ACC112 (cell line): ENCODE data around the gene LNX2.

ENCODE experiments used
- H2AFZ ChIP-seq: fragments of 200-600 bp; sonication (generic); one replicate; pipeline ENCODE4 v1.6.0; 2017; ENCODE audit warnings: antibody characterized with exemption, low read length; ENCODE audit not compliant: unreplicated experiment
- H3K27ac ChIP-seq: fragments of 200-600 bp; sonication (generic); 2 replicates; pipeline ENCODE4 v1.5.1; 2014; ENCODE audit warnings: low read depth, mild to moderate bottlenecking, antibody characterized with exemption, low read length, moderate library complexity
- H3K27me3 ChIP-seq: fragments of 200-600 bp; sonication (generic); 2 replicates; pipeline ENCODE4 v1.6.1; 2014; ENCODE audit warnings: mild to moderate bottlenecking, antibody characterized with exemption, low read length, moderate library complexity, mixed read lengths; ENCODE audit not compliant: insufficient read depth
- H3K36me3 ChIP-seq: fragments of 200-600 bp; sonication (generic); 2 replicates; pipeline ENCODE4 v1.6.1; 2016; ENCODE audit warnings: mild to moderate bottlenecking, antibody characterized with exemption, low read length, moderate library complexity, mixed read lengths; ENCODE audit not compliant: insufficient read depth
- H3K4me1 ChIP-seq: fragments of 200-600 bp; sonication (generic); one replicate; pipeline ENCODE4 v1.6.1; 2016; ENCODE audit warnings: low read length, mixed read lengths; ENCODE audit not compliant: insufficient read depth, unreplicated experiment, control insufficient read depth
- H3K4me3 ChIP-seq: fragments of 200-600 bp; sonication (generic); 2 replicates; pipeline ENCODE4 v1.5.1; 2014; ENCODE audit warnings: mild to moderate bottlenecking, low read depth, low read length
- H3K79me2 ChIP-seq: fragments of 200-600 bp; sonication (generic); one replicate; pipeline ENCODE4 v1.6.0; 2016; ENCODE audit warnings: low read length; ENCODE audit not compliant: control insufficient read depth, unreplicated experiment, insufficient read depth

Gene LNX2

GRCh38 chr13:27595055-27595811 is 25.1 kb downstream of the LNX2 start:
- Histone ChIP-seq H3K27ac (no peak overlapping the region), H3K79me2 (peaks cover 12% of the 10 kb centered on the region), H3K27me3 (no peaks in the 10 kb centered on the region), H2AFZ (no peak overlapping the region), H3K36me3 (no peaks in the 10 kb centered on the region), H3K4me3 (no peak overlapping the region), H3K4me1 (peaks cover 15% of the 10 kb centered on the region)

GRCh38 chr13:27593267-27593666 is 27.1 kb downstream of the LNX2 start:
- Histone ChIP-seq H3K27ac (no peak overlapping the region), H3K4me1 (no peaks in the 10 kb centered on the region), H3K4me3 (no peak overlapping the region), H2AFZ (no peak overlapping the region), H3K36me3 (no peaks in the 10 kb centered on the region), H3K27me3 (no peaks in the 10 kb centered on the region), H3K79me2 (peaks cover 12% of the 10 kb centered on the region)

DNA sequence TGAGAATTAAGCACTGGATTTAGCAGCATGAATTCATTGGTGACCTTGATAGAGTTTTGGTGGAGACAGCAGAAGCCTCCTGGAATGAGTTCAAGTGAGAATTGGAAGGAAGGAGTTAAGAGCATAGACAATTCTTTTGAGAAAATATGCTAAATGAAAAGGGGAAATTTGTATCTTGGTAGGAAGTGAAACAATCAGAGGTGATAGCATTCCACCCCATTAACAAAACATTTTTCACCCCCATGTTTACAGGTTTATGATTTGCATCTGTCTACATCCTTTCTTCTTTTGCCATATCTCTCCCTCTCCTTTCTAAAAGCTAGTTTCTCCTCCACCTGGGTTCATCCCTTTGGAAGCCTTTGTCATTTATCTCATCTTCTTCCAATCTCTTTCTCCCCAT is 27.5 kb downstream of the LNX2 start:
- no peak overlapping the region for H3K27ac ChIP-seq
- H3K4me1 ChIP-seq = no peaks in the 10 kb centered on the region
- no peak overlapping the region for H3K4me3 ChIP-seq
- H3K36me3 ChIP-seq = no peaks in the 10 kb centered on the region
- no peak overlapping the region for H2AFZ ChIP-seq
- no peaks in the 10 kb centered on the region for H3K27me3 ChIP-seq
- peaks cover 12% of the 10 kb centered on the region for H3K79me2 ChIP-seq

- Histone ChIP-seq H3K4me3 (no peak overlapping the region), H3K27ac (no peak overlapping the region), H3K27me3 (no peaks in the 10 kb centered on the region), H3K36me3 (no peaks in the 10 kb centered on the region), H2AFZ (no peak overlapping the region), H3K79me2 (no peaks in the 10 kb centered on the region), H3K4me1 (no peaks in the 10 kb centered on the region)
These were observed 31.9 kb downstream of the LNX2 start for GRCh38 chr13:27588405-27588804.

DNA sequence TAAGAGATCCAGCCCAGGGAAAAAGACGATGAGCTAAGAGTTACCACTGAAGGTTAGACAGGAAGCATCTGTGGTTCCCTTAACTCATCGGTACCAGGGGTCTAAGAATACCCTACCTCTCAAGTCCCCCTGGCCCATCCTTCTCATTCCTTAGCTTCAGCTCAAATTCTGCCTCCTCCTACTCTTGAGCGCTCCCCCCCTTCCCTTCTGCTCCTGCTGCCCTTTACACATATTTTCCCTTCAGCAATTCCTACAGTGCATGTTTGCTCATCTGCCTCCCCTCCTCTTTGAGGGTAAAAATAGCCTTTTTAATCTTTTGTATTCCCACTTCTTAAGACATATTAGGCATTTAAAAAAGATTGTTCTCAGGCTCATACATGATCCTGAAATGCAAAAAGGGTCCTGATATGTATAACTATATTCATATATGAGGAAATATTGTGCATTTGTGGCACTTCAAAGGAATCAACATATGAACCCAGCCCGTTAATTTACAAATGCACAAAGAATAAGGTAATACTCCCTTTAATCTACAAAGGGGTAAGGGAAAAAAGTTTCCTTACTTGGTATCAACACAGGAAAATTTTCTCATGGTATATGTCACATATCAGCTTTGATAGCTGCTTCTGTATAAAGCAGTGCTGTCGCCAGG is 33.1 kb downstream of the LNX2 start:
- Histone ChIP-seq H3K36me3 (no peaks in the 10 kb centered on the region), H3K4me3 (no peak overlapping the region), H3K27ac (no peak overlapping the region), H2AFZ (no peak overlapping the region), H3K27me3 (no peaks in the 10 kb centered on the region), H3K79me2 (no peaks in the 10 kb centered on the region), H3K4me1 (no peaks in the 10 kb centered on the region)

DNA sequence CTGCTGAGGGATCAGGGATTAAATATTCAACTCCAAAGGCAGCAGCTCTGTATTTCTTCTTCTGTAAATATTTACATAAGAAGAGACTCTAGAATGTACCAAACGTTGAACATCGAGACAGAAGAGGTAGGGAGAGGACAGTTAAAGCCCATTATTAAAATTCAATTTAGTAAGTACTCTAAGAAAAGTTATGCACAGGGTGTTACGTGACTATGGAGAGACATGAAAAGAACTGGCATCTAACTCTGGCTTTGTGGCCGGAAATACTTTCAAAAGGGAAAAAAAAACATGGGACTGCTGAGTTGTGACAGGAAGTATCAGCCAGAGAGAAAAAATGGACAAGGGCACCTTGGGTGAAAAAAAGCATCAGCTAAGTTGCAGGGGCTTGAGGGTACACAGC is 36.7 kb downstream of the LNX2 start:
- Histone ChIP-seq H2AFZ (no peak overlapping the region), H3K27ac (no peak overlapping the region)

GRCh38 chr13:27578121-27579030 is 42.0 kb downstream of the LNX2 start:
- no peak overlapping the region for H3K4me3 ChIP-seq
- no peaks in the 10 kb centered on the region for H3K27me3 ChIP-seq
- no peaks in the 10 kb centered on the region for H3K36me3 ChIP-seq
- H3K4me1 ChIP-seq = peaks cover 16% of the 10 kb centered on the region
- no peak overlapping the region for H2AFZ ChIP-seq
- no peaks in the 10 kb centered on the region for H3K79me2 ChIP-seq
- H3K27ac ChIP-seq = no peak overlapping the region

More for the DNA sequence above, 36.7 kb downstream of the LNX2 start:
- H3K4me3 ChIP-seq = no peak overlapping the region
- no peaks in the 10 kb centered on the region for H3K27me3 ChIP-seq
- no peaks in the 10 kb centered on the region for H3K79me2 ChIP-seq
- no peaks in the 10 kb centered on the region for H3K36me3 ChIP-seq
- H3K4me1 ChIP-seq = peaks cover 8% of the 10 kb centered on the region

DNA sequence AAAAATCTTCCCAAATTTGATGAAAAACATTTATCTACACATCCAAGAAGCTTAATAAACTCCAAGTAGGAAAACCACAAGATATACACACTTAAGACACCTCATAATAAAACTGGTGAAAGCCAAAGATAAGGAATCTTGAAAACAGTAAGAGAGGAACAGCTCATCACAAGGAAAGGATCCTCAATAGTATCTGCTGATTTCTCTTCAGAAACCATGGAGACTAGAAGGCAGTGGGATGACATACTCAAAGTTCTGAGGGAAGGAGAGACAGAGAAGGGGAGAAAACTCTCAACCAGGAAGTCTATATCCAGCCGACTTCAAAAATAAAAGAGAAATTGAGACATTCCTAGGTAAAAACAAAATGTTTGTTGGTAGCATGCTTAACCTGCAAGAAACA is 45.7 kb downstream of the LNX2 start:
- Histone ChIP-seq H3K27ac (no peak overlapping the region), H3K27me3 (no peaks in the 10 kb centered on the region), H3K36me3 (no peaks in the 10 kb centered on the region), H2AFZ (no peak overlapping the region), H3K4me3 (no peak overlapping the region), H3K79me2 (no peaks in the 10 kb centered on the region), H3K4me1 (peaks cover 31% of the 10 kb centered on the region)

DNA sequence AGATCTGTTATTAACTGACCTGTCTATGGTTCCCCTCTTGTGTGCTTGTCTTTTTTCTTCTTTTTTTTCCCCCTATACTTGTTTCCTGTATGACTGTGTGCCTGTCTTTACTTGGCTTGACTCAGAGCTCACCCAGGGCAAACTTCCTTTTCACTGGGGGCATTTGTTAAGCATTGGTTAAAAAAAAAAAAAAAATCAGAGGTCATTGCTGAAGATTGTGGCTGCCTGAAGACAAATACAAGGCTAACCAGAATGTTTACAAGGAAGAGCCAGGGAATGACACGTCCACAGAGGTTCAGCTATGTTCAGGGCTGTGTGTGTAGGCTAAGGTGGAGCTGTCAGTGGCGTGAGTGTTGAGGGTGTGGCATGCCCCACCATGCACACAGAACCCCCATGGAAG is 47.1 kb downstream of the LNX2 start:
- Histone ChIP-seq H3K4me3 (no peak overlapping the region), H3K79me2 (no peaks in the 10 kb centered on the region), H3K4me1 (peaks cover 21% of the 10 kb centered on the region), H3K27ac (peak overlapping the region; percentile 27; the same call in 1 of the 2 replicates), H2AFZ (no peak overlapping the region), H3K27me3 (no peaks in the 10 kb centered on the region), H3K36me3 (no peaks in the 10 kb centered on the region)

DNA sequence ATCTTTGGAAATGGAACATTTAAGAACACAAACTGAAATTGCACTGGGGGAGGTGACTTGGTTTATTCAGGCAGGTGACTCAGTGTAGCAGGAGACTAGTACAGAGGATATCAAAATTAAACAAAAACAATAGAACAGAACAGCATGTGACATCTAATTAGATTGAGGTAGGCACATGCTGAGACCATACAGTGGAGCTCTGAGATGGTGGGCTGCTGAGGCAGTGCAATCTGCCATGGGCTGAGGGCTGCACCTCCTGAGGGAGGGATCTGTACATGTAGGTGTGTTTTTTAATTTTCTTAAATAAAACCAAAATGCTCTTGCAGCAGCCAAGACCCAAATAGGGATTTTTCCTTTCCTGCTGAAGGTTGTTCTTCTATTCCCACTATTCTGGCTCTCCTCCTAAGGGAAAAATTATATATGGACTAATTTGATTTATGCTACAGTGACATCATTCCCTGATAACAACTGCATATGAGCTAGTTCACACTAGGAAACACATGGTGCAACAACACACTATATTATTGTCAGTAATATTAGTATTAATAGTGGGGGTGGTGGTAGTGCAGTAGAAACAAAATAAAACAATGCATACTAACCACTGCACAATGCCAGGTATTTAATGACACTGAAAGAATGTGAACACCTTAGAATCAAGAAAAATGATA is 48.0 kb downstream of the LNX2 start:
- Histone ChIP-seq H3K4me3 (no peak overlapping the region), H3K36me3 (no peaks in the 10 kb centered on the region), H3K79me2 (no peaks in the 10 kb centered on the region), H2AFZ (no peak overlapping the region), H3K4me1 (peaks cover 20% of the 10 kb centered on the region), H3K27ac (no peak overlapping the region), H3K27me3 (no peaks in the 10 kb centered on the region)
